ENCODE measurements around the gene DDRGK1.

DNA sequence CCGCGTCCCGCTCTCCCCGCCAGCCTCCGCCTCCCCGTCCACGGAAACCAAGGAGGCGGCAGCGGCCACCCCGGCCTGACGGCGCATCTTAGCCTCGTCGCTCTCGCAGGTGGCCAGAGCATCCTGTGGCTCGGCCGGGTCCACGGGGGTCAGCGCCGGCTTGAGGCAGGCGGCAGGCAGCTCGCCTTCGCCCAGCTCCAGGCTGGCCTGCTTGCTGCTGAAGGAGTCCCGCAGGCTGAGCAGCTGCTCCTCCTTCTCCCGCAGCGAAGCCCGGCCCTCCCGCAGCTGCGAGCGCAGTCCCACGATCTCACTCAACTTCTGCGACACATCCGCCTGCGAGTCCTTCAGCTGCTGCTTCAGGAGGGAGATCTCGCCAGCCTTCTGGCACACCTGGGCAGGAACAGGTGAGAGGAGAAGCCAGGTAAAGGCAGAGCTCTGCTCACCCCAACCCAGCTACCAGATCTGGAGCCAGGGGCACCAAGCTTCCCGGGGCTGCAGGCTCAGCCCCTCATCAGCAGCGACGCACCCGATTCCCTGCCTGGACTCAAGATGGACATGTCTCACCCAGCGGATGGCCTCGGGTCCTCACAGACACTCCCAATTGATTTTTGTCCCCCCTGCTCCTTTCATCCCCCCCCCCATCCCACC is 39.6 kb downstream of the DDRGK1 start:
- TF ChIP-seq, protein P1, sequence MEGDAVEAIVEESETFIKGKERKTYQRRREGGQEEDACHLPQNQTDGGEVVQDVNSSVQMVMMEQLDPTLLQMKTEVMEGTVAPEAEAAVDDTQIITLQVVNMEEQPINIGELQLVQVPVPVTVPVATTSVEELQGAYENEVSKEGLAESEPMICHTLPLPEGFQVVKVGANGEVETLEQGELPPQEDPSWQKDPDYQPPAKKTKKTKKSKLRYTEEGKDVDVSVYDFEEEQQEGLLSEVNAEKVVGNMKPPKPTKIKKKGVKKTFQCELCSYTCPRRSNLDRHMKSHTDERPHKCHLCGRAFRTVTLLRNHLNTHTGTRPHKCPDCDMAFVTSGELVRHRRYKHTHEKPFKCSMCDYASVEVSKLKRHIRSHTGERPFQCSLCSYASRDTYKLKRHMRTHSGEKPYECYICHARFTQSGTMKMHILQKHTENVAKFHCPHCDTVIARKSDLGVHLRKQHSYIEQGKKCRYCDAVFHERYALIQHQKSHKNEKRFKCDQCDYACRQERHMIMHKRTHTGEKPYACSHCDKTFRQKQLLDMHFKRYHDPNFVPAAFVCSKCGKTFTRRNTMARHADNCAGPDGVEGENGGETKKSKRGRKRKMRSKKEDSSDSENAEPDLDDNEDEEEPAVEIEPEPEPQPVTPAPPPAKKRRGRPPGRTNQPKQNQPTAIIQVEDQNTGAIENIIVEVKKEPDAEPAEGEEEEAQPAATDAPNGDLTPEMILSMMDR (IDR thresholded peaks at IDR 0.05; ENCODE audit: low read length): no peak
- no peak for TF ChIP-seq EZH2 (IDR thresholded peaks at IDR 0.05; ENCODE audit: borderline replicate concordance, low read length)

Data from OCI-LY1 (cell line).